MCF 10A (cell line): Measurements from ENCODE around the gene ATPAF1. TPM values are rescaled to one million over a fixed set of nuclear protein-coding genes. Genes with fewer than 3 reads are reported as not detected.

Experiments
- BruUV-seq: library from RNA; stranded (reverse); fragments of 400-500 nt; replicated peaks from 2 replicates; lab custom pipeline; 2021; lab: Mats Ljungman, UMichigan
- CTCF ChIA-PET: fragments of 300-600 bp; sonication (Branson Sonifier 250); formaldehyde crosslinking; extraction: SDS; loops from one replicate; lab custom pipeline; 2021; ENCODE audit warnings: antibody characterized with exemption, inconsistent platforms; lab: Yijun Ruan, JAX
- POLR2A ChIA-PET: fragments of 300-600, 350-650 bp; sonication (Branson Sonifier 250); formaldehyde crosslinking; extraction: SDS; loops from one replicate; lab custom pipeline; 2020; ENCODE audit warnings: antibody characterized with exemption, inconsistent platforms; lab: Yijun Ruan, JAX
- DNase-seq: peaks from one replicate; pipeline ENCODE4 v3.0.0-alpha.2; 2018; ENCODE audit not compliant: unreplicated experiment
- H3K27ac Mint-ChIP-seq: one replicate; pipeline ENCODE4 v1.8.0; 2022; ENCODE audit warnings: mild to moderate bottlenecking, low read depth, mixed read lengths; ENCODE audit not compliant: unreplicated experiment
- H3K27me3 Mint-ChIP-seq: one replicate; pipeline ENCODE4 v1.8.0; 2022; ENCODE audit warnings: mixed read lengths; ENCODE audit not compliant: insufficient read depth, unreplicated experiment
- H3K36me3 Mint-ChIP-seq: one replicate; pipeline ENCODE4 v1.8.0; 2022; ENCODE audit warnings: mild to moderate bottlenecking, moderate library complexity, mixed read lengths; ENCODE audit not compliant: insufficient read depth, unreplicated experiment
- H3K4me1 Mint-ChIP-seq: one replicate; pipeline ENCODE4 v1.8.0; 2022; ENCODE audit warnings: mixed read lengths; ENCODE audit not compliant: insufficient read depth, unreplicated experiment
- H3K4me3 Mint-ChIP-seq: one replicate; pipeline ENCODE4 v1.8.0; 2022; ENCODE audit warnings: mild to moderate bottlenecking, moderate library complexity, mixed read lengths; ENCODE audit not compliant: unreplicated experiment
- H3K9me3 Mint-ChIP-seq: one replicate; pipeline ENCODE4 v1.8.0; 2022; ENCODE audit warnings: mixed read lengths; ENCODE audit not compliant: unreplicated experiment
- intact Hi-C: fragments of 100-400 bp; cut with micrococcal nuclease; formaldehyde crosslinking; loops from 2 replicates; pipeline ENCODE4 v1.14.1; 2022
- total RNA-seq: library from RNA; stranded (reverse); gene quantifications from 2 replicates; pipeline ENCODE4 v1.2.3, GENCODE V29; 2022
- TF ChIP-seq, protein P1 (sequence below): fragments of 200-600 bp; IDR thresholded peaks from one replicate; pipeline ENCODE4 v1.8.0; 2022; ENCODE audit warnings: antibody characterized with exemption, mild to moderate bottlenecking; ENCODE audit not compliant: unreplicated experiment

ATPAF1 gene
- total RNA-seq, 1 experiment from 2014 or later: 43.2 TPM

DNA sequence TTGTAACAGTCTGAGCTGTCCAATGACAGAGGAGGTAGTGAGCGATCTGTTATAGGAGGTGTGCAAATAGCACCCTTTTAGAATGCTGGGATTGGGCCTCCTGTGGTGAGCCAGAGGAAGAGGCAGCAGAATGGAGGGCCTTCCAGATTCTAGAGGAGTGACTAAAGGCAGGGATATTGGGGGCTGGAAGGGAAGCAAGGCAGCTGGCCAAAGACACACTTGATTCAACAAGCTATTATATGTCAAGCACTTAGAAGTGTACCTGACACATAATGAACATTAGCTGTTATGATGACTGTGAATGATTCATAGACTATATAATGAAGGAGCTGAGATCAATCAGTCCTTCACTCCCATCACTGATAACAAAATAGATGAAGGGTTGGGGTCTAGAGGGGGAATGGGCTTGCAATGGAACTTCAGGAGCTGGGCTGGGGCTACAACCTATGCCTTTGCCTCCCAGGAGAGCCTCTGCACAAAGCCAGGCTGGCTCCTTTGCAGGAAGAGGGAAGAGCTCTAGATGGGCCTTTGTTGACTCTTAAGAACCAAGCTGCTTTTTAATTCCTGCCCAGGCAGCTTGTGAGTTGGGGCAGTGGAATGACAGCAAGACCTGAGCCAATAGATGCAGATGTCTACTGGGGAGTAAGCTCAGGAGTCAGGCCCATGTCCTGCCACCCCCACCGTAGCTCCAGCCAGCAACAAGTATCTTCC lies 61.8 kb downstream of the ATPAF1 start:
- Mint-ChIP-seq H3K9me3 (no peaks in the 10 kb centered on the region), H3K36me3 (peaks cover 7% of the 10 kb centered on the region), H3K4me3 (no peak overlapping the region), H3K4me1 (peaks cover 13% of the 10 kb centered on the region), H3K27ac (no peak overlapping the region), H3K27me3 (no peaks in the 10 kb centered on the region)
- POLR2A ChIA-PET: interaction anchor here (1.6 to 6.9 kb wide), 2 partner anchors 11 to 42 kb away, joined by 5 to 73 read pairs; partner anchors contain the start of gene MOB3C
- TF ChIP-seq, protein P1, sequence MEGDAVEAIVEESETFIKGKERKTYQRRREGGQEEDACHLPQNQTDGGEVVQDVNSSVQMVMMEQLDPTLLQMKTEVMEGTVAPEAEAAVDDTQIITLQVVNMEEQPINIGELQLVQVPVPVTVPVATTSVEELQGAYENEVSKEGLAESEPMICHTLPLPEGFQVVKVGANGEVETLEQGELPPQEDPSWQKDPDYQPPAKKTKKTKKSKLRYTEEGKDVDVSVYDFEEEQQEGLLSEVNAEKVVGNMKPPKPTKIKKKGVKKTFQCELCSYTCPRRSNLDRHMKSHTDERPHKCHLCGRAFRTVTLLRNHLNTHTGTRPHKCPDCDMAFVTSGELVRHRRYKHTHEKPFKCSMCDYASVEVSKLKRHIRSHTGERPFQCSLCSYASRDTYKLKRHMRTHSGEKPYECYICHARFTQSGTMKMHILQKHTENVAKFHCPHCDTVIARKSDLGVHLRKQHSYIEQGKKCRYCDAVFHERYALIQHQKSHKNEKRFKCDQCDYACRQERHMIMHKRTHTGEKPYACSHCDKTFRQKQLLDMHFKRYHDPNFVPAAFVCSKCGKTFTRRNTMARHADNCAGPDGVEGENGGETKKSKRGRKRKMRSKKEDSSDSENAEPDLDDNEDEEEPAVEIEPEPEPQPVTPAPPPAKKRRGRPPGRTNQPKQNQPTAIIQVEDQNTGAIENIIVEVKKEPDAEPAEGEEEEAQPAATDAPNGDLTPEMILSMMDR: no peak
- DNase-seq: no peak
- CTCF ChIA-PET: interaction anchor here (1.4 kb wide), 1 partner anchor 33 kb away, joined by 3 read pairs; no protein-coding TSS in a partner anchor
- intact Hi-C loops: no loop called here
- BruUV-seq: no TSS peak

DNA sequence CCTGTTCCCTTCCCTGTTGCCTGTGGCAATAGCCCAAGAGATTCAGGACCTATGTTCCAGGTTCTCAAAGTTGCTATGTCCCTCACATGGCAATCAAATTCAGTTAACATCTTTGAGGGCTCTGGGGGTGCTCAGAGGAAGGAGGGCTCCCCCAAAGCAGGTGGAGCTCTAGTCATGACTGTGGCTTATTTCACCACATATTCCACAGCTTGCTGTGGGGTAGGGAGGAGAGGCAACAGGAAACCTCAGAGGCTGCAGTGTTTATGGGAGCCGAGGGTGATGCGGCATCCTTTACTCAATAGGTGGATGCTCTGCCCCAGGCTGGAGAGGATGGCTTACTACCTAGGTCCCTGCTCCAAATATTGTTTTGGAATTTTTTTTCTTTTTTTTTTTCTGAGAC lies 62.9 kb downstream of the ATPAF1 start:
- ChIA-PET POLR2A (interaction anchor here (1.0 to 6.9 kb wide), 6 partner anchors 7 to 727 kb away, joined by 3 to 73 read pairs (median 12); partner anchors contain the start of genes ATPAF1 and MOB3C), CTCF (interaction anchor here (0.6 to 1.4 kb wide), 5 partner anchors 18 to 147 kb away, joined by 3 to 7 read pairs (median 3); no protein-coding TSS in a partner anchor)
- no peaks in the 10 kb centered on the region for H3K27me3 Mint-ChIP-seq
- peak overlapping the region; percentile 91 for H3K4me3 Mint-ChIP-seq
- TF ChIP-seq, protein P1: no peak
- no peak for DNase-seq
- H3K4me1 Mint-ChIP-seq: peaks cover 11% of the 10 kb centered on the region
- intact Hi-C loops: no loop called here
- H3K9me3 Mint-ChIP-seq: no peaks in the 10 kb centered on the region
- H3K36me3 Mint-ChIP-seq: peaks cover 4% of the 10 kb centered on the region
- no peak overlapping the region for H3K27ac Mint-ChIP-seq
- no TSS peak for BruUV-seq

DNA sequence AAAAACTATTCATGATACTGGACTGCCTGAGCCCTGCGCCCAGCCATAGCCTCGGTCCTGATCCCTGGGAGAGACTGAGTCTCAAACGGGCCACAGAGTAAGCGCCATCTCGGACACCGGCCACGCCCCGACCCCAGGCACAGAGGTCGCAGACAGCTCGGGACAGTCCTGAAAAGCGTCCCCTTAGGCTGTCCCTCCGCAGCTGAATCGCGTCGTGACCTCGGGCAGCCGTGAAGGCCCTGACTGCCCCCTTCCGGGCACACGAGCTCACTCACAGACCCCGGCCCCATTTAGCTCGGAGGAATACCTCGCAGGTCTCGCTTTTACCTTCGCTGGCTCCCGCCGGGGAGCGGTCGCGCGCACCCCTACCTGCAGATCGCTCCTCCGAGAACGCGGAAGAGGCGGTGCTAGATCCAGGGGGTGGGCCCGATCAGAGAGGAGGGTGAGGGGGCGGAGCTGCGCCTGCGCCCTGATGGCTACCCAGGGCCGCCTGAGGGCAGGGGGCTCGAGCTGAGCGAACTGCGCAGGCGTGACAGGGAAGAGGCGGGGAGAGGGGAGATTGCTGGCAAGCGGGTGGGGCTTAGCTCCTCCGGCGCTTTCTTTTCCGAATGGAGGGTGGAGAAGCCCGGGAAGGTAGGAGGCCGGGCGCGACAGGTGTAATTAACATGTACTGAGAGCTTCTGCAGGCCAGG lies 64.2 kb downstream of the ATPAF1 start, which contains the start of gene MKNK1:
MKNK1 (minus strand) TSS at position 411 of the 692 bp plus-strand sequence. CDS start 20,941 bp downstream, outside the sequence.
- H3K9me3 Mint-ChIP-seq: no peaks in the 10 kb centered on the region
- peaks cover 17% of the 10 kb centered on the region for H3K4me1 Mint-ChIP-seq
- DNase-seq: peak; percentile 97
- TF ChIP-seq, protein P1: peak; percentile 7
- no peaks in the 10 kb centered on the region for H3K36me3 Mint-ChIP-seq
- H3K4me3 Mint-ChIP-seq: peak within 1 kb of the TSS; percentile 91
- CTCF ChIA-PET: interaction anchor here (0.6 to 1.6 kb wide), 10 partner anchors 8 to 571 kb away, joined by 3 to 6 read pairs (median 3); partner anchors contain the start of gene MOB3C
- no peaks in the 10 kb centered on the region for H3K27me3 Mint-ChIP-seq
- POLR2A ChIA-PET: interaction anchor here (0.6 to 6.9 kb wide), 22 partner anchors 9 to 1416 kb away, joined by 3 to 73 read pairs (median 4); partner anchors contain the start of genes ATPAF1, EFCAB14 and MOB3C
- BruUV-seq: TSS peak; percentile 40
- intact Hi-C loops: no loop called here
- peak within 1 kb of the TSS; percentile 80 for H3K27ac Mint-ChIP-seq

DNA sequence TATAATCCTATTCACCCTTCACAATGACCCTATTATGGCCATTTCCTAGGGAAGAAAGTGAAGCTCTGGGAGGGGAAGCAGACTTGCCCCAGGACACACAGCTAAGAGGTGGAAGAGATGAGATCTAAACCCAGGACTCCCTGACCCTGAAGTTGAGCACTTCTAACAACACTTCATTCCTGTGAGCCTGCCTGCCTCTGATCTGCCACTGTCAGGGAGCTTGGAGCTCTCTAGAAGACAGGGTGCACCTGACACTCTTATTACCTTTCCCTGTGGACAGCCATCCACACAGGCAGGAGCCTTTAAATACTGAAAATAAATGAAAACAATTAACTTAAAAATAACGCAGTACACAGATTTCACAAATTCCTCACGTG lies 64.7 kb downstream of the ATPAF1 start:
- no peaks in the 10 kb centered on the region for H3K27me3 Mint-ChIP-seq
- intact Hi-C loops: no loop called here
- no peak for DNase-seq
- no peaks in the 10 kb centered on the region for H3K9me3 Mint-ChIP-seq
- TF ChIP-seq, protein P1: no peak
- CTCF ChIA-PET: interaction anchor here (0.6 to 1.6 kb wide), 10 partner anchors 8 to 572 kb away, joined by 3 to 6 read pairs (median 3); no protein-coding TSS in a partner anchor
- H3K4me1 Mint-ChIP-seq: peaks cover 17% of the 10 kb centered on the region
- H3K27ac Mint-ChIP-seq: peak overlapping the region; percentile 80
- no peaks in the 10 kb centered on the region for H3K36me3 Mint-ChIP-seq
- POLR2A ChIA-PET: interaction anchor here (0.6 to 6.9 kb wide), 13 partner anchors 9 to 1417 kb away, joined by 3 to 73 read pairs (median 4); partner anchors contain the start of genes EFCAB14 and MOB3C
- H3K4me3 Mint-ChIP-seq: peak overlapping the region; percentile 91
- BruUV-seq: no TSS peak
